HG02798 (cell line): Measurements from ENCODE around the gene GPR6.

Experiments used
- ATAC-seq: cut with Tn5 transposase; IDR thresholded peaks from one replicate; pipeline ENCODE4 v1.9.1; 2021; ENCODE audit warnings: mild to moderate bottlenecking; ENCODE audit not compliant: unreplicated experiment, poor library complexity

The GPR6 gene, protein sequence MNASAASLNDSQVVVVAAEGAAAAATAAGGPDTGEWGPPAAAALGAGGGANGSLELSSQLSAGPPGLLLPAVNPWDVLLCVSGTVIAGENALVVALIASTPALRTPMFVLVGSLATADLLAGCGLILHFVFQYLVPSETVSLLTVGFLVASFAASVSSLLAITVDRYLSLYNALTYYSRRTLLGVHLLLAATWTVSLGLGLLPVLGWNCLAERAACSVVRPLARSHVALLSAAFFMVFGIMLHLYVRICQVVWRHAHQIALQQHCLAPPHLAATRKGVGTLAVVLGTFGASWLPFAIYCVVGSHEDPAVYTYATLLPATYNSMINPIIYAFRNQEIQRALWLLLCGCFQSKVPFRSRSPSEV

DNA sequence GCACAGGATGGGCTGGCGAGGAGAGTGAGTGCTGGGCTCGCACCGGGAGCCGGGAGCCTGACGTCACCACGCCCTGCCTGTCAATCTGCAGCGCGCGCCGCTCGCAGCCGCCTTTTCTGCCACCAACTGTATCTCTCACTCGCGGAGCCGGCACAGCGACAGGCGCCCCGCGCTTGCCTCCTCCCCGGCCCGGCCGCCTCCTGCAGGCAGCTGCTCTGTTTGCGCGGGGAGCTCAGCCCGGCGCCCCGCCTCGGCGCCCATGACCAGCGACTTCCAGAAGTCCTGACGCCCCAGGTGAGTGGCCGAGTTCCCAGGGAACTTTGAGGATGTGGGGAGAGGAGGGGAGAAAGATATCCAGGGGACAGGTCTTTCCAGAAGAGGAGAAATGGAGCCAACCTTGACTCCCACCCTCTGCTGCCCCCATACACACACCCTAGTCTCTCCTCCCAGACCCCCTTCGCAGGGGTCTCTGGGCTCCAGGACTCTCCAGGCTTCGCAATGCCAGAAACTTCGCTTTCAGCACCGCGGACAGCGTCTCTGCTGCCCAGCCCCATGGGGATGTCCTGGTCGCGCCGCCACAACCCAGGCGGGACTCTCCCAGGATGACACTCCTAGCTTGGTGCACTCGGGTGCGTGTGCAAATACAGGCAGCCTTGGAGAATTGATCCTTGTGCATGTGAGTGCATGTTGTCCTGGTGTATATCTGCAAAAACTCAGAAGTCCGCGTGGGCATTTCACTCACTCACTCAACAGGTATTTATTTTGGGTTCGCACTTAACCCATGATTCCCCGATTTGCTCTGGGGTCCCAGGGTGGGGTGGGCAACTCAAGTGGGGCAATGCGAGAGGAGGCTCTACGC is at the start of gene GPR6:
GPR6 (plus strand) TSS at position 138 of the 859 bp plus-strand sequence. CDS start 802 bp downstream, outside the sequence.
- ATAC-seq = peak; percentile 38

DNA sequence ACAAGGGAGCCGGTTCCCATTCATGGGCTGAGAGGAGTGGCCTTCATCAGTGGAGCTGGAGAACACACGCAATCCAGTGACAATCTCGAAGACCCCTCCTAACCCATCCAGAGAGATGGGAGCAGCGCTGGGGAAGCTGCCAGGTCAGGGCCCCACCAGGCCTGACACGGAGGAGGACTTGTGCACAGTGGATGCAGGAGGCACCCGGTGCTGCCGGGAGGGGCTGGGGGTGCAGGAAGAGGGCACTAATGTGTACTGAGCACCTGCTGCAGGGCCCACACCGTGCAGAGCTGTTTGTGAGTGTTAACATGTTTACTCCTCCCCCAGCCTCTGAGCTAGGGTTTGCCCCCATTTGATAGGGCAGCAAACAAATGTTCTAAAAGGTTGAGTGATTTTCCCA is 43.8 kb upstream of the GPR6 start:
- no peak for ATAC-seq

DNA sequence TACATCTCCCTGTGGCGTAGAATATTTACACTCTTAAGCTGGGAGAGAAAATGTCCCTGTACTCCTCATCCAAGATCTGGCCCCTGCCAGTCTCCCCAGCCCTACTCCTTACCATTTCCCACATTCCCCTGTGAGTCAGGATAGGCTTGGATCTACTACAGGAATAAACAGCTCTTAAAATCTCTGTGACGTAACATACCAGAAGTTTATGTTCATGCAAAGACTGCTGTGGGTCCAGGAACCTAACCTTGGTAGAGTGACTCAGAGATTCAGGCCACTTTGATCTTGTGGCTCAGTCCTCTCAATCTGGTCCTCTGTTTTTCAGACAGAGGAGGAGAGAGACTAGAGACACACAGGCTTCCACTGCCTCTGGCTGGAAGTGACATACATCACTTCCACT is 38.5 kb upstream of the GPR6 start:
- no peak for ATAC-seq

DNA sequence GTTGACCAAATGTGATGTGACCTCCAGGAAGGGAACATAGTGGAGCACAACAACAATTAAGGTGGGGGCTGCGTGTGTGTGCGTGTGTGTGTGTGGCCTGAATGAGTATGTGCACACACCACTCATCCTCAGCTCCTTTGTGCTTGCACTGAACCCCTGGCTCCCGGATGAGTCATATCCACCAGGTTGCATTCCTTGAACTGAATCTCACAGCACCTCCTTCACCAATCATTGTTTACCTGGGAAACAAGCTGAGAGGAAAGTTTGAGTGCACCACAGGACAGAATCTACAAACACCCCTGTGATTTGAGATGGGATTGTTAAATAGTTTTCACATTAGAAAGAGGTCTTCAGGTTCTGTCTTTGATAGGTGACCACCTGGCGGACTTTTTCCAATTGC is 33.7 kb upstream of the GPR6 start:
- ATAC-seq = no peak

DNA sequence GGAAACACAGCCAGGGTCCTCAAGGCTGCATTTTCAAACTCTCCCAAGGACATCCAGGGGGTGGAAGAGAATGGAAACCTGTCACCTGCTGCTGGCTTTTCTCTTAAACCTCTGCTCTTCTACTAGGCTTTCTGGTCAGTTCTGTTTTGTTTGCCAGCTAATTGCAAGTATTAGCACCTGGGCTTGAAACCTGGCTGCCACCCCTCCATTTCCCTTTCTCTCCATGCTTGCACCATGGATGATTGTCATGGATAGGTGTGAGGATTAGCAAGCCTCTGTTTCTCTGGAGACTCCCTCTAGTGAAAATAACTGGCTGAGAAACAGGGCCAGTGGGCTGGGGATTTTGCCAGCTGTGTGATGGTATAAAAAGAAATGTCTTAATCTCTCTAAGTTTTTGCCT is 33.0 kb upstream of the GPR6 start:
- ATAC-seq = no peak

DNA sequence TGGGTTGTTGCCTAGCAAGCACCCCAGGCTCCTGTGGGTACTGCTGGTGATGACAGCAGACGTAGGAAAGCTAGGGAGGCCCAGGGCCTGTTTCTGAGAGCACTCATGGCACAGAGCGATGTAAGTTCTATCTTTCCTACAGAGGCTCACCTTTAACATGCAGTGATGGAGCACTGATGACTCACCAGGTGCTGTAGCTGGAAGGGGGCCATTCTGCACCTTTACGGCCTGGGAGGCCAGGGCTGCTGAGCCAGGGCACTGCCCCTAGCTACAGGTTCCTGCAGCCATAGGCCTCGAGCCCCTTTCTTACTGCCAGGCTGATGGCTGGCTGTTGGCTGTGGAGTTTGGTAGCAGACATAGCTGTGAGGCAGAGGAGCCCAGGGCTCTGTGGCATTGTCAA is 31.1 kb upstream of the GPR6 start:
- ATAC-seq = no peak

DNA sequence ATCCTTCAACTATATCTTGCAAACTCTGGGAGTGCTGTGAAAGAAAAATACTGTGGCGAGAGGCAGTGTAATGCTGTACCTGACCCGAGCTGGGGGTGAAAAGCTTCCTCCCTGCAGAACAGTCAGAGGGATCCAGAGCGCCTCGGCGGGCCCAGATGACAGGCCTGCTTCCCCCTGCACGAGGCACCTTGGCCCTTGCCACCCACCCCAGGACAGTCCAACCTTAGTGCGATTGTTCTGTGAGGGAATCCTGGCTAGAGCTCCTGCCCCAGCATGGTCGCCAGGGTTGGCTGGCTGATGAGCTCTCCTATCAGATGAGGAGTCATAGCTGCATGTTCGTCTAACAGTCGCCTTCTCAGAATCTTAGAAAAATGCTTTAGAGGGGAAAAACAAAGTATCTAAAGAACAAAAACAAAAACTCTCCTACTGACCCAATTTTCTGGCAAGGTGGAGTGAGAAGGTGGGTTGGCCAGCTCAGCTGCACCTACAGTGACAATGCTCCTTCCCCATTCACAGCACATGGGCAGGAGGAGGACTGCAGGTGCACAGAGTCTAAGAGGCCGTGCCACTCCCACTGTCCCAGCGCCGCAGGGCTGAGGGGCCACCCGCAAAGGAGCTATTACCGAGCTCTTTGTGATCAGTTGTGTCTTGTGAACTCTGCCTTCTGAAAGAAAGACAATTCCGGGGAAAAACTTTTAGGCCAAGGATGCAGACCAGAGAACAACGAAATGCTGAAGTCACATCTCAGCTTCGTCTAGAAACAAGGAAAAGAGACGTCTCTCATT is 28.6 kb upstream of the GPR6 start:
- ATAC-seq = no peak

DNA sequence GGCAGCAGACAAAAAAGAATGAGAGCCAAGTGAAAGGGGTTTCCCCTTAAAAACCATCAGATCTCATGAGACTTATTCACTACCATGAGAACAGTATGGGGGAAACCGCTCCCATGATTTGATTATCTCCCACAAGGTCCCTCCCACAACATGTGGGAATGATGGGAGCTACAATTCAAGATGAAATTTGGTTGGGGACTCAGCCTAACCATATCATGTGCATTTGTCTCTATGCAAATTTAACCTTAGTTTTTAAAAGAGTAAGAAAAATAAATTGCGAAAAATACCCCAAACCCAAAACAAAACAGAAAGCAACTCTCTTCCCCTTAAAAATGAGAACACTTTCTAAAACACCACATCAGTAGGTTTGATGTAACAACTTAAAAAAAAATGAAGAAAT is 22.6 kb upstream of the GPR6 start:
- no peak for ATAC-seq

DNA sequence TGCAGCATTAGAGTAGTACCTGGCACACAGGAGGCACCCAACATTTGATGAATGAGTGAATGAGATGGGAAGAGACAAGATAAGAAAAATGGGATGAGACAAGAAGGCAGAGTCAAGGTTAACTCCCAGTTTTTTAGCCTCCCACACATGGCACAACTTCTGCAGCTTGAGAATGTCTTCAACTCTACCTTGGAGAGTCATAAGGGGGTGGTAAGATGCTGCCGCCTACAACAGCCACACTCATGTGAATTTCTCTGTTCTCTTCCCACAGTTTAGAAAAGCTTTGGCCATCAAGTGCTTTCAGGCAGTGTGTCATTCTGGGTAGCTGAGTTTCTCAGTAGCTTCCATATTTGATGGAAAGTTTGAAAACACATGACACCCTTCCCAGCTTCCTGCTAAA is 19.5 kb upstream of the GPR6 start:
- ATAC-seq = no peak

DNA sequence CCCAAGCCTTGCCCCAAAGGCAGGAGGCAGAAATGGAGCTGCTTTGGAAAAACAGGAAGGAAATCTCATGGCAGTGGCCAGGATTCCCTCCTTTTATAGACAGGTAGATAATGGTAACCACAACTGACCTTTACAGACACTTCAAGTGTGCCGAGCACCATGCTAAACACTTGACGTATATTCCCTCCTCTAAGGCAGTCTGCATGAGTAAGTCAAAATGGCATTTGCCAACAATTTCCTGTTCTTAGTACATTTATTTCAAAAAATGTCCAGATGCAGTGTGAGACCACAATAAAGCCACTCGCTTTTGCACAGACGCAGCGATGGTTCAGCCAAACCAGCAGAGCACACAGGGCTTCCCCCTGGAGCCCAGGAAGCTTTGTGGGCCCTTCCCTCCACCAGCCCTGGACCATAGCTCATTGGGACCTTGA is 16.5 kb upstream of the GPR6 start:
- ATAC-seq = no peak

DNA sequence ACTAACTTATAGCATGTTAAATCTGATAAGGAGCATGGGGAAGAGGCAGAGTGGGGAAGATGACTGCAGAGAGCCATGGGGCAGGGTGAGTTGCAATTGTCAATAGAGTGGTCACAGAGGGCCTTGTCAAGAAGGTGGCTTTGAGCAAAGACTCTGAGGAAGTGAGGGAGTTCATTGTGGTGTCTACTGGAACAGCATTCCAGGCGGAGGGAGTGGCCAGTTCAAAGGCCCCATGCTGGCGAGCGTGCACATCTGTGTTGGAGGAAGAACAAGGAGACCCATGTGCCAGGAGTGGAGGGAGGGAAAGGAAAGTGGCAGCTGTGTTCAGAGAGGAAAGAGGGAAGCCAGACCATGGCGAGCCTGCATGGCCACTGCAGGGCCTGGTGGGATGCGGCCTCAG is 15.8 kb upstream of the GPR6 start:
- ATAC-seq = no peak

DNA sequence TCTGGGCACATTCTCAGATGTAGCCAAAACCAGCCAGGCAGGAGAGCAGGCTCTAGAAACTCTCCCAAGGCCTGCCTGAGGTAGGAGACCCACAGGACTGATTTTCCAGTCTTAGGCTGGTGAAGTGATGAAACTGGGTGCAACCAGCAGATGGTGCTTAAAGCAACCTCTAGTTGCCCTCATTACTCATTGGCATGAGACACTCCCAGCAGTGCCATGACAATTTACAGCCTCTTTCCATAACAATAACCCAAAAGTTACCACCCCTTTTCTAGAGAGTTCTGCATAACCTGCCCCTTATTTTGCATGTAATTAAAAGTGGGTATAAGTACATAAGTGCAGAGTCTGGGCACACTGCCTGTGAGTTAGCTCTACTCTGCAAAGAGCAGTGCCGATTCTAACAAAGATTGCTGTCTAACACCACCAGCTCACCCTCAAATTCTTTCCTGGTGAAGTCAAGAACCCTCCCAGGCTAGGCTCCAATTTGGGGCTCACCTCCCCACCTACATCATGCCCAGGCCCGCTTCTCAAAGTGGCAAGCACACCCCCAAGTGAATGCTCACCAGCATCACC is 14.4 kb upstream of the GPR6 start:
- ATAC-seq = no peak

DNA sequence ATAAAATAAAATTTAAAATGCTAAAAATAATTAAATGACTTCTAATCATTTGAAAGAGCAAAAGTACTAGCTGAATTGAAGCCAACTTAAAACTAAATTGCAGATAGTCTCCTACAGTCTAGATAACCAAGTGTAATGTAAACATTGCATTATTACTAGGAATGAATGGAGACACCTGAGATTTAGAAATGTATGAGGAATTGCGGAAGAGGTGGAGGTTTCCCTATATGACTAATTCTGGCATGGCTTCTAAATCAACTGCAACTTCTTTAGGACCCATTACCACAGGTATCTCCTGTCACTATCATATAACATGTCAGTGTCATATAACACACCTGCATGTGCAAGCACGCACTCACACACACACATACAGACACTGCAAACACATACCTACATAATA is 13.2 kb upstream of the GPR6 start:
- no peak for ATAC-seq

DNA sequence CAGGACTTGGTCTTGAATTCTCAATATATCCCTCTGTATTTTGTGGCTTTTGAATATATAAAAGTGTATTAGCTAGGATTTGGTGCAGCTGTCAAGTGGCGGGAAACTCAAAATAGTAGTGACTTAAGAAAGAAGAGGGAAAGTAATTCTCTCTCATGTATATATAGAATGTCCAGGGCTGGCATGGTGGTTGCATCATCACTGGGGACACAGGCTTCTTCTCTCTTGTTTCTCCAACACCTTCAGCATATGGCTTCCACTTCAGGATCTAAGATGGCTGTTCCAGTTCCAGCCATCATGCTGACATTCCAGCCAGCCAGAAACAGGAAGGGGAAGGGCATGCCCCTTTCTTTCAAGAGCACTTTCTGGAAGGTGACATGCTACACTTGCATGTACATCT is 11.8 kb upstream of the GPR6 start:
- no peak for ATAC-seq

DNA sequence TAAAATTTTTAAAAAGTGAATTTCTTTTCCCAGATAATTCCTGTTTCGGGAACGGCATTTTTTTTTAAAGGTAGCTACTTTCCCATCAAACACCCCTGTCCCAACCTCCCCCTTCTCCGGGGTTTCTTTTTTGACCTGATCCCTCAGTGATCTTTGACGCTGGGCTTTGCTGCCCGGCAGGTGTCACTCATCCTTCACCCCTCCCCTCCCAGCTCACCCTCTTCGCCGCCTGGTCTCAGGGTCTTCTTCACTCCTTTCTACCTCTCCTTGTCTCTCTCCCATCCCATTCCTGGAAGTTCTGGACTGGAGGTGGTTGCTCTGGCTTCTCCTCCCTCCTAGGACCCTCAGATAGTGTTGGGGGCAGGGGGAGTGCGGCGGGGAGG is 329 bp upstream of the GPR6 start:
- no peak for ATAC-seq

DNA sequence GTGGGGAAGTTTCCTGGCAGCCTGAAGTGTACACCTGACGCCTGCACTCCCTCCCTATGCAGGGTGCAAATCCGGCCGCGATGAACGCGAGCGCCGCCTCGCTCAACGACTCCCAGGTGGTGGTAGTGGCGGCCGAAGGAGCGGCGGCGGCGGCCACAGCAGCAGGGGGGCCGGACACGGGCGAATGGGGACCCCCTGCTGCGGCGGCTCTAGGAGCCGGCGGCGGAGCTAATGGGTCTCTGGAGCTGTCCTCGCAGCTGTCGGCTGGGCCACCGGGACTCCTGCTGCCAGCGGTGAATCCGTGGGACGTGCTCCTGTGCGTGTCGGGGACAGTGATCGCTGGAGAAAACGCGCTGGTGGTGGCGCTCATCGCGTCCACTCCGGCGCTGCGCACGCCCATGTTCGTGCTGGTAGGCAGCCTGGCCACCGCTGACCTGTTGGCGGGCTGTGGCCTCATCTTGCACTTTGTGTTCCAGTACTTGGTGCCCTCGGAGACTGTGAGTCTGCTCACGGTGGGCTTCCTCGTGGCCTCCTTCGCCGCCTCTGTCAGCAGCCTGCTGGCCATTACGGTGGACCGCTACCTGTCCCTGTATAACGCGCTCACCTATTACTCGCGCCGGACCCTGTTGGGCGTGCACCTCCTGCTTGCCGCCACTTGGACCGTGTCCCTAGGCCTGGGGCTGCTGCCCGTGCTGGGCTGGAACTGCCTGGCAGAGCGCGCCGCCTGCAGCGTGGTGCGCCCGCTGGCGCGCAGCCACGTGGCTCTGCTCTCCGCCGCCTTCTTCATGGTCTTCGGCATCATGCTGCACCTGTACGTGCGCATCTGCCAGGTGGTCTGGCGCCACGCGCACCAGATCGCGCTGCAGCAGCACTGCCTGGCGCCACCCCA is 1.2 kb downstream of the GPR6 start:
- no peak for ATAC-seq

DNA sequence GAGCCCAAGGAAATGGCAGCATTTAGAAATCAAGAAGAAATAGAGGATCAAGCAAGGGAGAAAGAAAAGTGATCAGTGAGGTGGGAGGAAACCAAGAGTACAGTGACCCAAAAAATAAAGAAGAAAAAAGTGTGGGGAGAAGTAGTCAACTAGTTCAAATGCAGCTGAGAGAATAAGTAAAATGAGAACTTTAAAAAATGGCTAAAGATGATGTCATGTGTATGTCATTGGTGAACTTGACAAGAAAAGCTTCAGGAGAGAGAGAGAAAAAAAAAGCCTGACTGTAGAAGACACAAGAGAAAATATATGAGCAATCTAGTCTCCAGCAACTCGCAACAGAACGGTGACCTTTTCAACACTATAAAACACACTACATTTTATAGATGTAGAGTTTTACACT is 6.3 kb downstream of the GPR6 start:
- no peak for ATAC-seq

DNA sequence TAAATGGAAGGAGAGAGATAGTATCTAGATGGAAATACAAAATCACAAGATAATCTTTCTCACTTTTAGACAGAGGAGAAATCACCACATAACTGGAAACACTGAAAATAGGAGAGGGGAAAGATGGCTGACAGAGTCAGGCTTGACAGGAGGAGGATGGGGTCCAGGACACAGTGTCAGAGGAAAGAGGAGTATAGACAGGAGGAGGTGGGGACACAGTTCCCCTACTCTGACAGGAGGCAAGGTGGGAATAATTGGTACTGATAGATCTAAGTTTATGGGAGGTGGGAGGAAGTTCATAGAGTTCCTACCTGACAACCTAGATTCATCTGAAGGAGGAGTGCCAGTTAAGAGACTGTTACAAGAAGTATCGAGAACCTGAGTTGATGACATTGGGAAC is 9.1 kb downstream of the GPR6 start:
- no peak for ATAC-seq

DNA sequence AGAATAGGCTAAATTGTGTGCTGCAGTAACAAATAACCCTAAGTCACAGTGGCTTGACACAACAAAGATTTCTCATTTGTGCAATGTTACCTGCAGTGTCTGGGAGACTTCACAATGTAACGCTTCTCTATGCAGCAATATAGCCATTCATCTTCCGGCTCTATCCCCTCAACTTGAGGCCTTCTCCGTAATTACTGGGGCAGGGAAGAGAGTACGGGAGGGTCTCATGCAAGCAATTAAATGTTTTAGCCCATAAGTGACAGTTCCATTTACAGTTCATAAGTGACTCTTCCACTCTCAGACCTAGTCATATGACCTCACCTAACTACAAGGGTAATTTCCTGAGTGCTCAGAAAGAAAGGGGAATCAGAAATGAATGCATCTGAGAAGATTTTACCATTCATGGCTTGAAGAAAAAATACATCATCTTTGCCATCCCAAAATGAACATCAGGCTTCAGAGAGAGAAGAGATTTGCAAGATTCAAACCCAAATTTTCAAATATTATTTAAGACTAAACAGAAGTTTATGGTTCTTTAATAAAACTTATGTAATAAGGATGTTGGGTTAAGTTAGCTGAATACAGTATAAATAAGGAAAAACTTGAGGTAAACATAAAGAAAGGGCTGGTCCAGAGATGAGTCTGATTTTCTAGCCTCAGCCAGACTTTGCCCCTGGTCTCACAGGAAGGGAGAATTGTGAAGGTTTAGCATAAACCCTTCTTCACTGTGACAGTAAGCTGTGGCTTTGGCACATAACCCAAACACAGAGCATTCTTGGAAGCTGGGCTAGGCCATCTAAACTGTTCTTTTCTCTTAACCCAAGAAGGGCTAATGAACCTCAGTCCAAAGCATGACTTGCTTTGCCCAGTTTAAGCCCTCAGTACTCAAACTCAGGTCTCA is 13.3 kb downstream of the GPR6 start:
- no peak for ATAC-seq
